ENCODE results near the gene NETO1. TPM values are rescaled to one million over a fixed set of nuclear protein-coding genes. Genes with fewer than 3 reads are reported as not detected.

NETO1 gene
- total and polyA plus RNA-seq, 2 experiments from 2014 or later = 10.8 to 20.7 TPM

DNA sequence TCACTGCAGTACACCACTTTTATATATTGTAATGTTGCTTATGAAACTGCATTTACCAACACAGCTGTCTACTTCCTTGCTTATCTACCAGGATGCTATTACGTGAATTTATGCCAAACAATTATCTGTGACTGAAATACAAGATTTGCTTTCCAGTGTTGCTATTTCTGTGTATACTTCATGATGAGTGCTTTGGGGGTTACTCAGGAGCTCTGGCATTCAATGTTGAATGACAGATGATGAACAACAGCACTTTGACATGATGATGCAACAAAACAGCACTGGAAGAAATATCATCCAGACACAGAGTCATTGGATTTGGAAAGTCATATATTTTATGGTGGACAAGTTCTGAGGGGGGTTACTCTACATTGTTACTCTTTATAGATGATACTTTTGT is 125.8 kb downstream of the NETO1 start:
- Mint-ChIP-seq H3K27ac (no peak overlapping the region), H3K27me3 (ENCODE audit: insufficient read depth, low read depth, poor library complexity) (no peaks in the 10 kb centered on the region), H3K36me3 (ENCODE audit: low read depth) (no peaks in the 10 kb centered on the region; the same call in 2 of the 3 replicates), H3K4me1 (peaks cover 14% of the 10 kb centered on the region; the same call in 2 of the 3 replicates), H3K4me3 (no peak overlapping the region), H3K9me3 (no peaks in the 10 kb centered on the region)
- Histone ChIP-seq H3K4me1 (ENCODE audit: insufficient read depth) (peaks cover 15% of the 10 kb centered on the region), H4K20me1 (replicated peaks; ENCODE audit: insufficient read depth) (no peaks in the 10 kb centered on the region), H3K79me2 (replicated peaks; ENCODE audit: insufficient read depth) (no peaks in the 10 kb centered on the region), H3K27me3 (ENCODE audit: insufficient read depth) (no peaks in the 10 kb centered on the region), H3K36me3 (ENCODE audit: insufficient read depth) (no peaks in the 10 kb centered on the region), H2AFZ (no peak overlapping the region), H3F3A (replicated peaks; ENCODE audit: low read depth) (no peaks in the 10 kb centered on the region), H3K27ac (ENCODE audit: low read depth) (no peak overlapping the region), H3K4me3 (no peak overlapping the region), H3K4me2 (no peak overlapping the region), H3K9me2 (ENCODE audit: insufficient read depth) (no peaks in the 10 kb centered on the region)
- no peak for DNase-seq (ENCODE audit: low spot score)
- no peak for ATAC-seq
- TF ChIP-seq, protein P1, sequence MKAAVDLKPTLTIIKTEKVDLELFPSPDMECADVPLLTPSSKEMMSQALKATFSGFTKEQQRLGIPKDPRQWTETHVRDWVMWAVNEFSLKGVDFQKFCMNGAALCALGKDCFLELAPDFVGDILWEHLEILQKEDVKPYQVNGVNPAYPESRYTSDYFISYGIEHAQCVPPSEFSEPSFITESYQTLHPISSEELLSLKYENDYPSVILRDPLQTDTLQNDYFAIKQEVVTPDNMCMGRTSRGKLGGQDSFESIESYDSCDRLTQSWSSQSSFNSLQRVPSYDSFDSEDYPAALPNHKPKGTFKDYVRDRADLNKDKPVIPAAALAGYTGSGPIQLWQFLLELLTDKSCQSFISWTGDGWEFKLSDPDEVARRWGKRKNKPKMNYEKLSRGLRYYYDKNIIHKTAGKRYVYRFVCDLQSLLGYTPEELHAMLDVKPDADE (IDR thresholded peaks at IDR 0.05) = no peak
- TF ChIP-seq, protein P2, sequence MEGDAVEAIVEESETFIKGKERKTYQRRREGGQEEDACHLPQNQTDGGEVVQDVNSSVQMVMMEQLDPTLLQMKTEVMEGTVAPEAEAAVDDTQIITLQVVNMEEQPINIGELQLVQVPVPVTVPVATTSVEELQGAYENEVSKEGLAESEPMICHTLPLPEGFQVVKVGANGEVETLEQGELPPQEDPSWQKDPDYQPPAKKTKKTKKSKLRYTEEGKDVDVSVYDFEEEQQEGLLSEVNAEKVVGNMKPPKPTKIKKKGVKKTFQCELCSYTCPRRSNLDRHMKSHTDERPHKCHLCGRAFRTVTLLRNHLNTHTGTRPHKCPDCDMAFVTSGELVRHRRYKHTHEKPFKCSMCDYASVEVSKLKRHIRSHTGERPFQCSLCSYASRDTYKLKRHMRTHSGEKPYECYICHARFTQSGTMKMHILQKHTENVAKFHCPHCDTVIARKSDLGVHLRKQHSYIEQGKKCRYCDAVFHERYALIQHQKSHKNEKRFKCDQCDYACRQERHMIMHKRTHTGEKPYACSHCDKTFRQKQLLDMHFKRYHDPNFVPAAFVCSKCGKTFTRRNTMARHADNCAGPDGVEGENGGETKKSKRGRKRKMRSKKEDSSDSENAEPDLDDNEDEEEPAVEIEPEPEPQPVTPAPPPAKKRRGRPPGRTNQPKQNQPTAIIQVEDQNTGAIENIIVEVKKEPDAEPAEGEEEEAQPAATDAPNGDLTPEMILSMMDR (conservative IDR thresholded peaks at IDR 0.05; ENCODE audit: low read depth in 2 of 2) = no peak
- TF ChIP-seq NANOG (IDR thresholded peaks at IDR 0.05; ENCODE audit: borderline replicate concordance) = no peak
- no peak for TF ChIP-seq EZH2phosphoT487 (IDR thresholded peaks at IDR 0.05; ENCODE audit: unreplicated experiment)
- no peak for TF ChIP-seq STAT1 (IDR thresholded peaks at IDR 0.05; ENCODE audit: unreplicated experiment)
- no peak for TF ChIP-seq POLR2AphosphoS5 (IDR thresholded peaks at IDR 0.05; ENCODE audit: low read depth)
- no peak for TF ChIP-seq ZNF331 (CRISPR knock-in tag; IDR thresholded peaks at IDR 0.05; ENCODE audit: low read depth)

DNA sequence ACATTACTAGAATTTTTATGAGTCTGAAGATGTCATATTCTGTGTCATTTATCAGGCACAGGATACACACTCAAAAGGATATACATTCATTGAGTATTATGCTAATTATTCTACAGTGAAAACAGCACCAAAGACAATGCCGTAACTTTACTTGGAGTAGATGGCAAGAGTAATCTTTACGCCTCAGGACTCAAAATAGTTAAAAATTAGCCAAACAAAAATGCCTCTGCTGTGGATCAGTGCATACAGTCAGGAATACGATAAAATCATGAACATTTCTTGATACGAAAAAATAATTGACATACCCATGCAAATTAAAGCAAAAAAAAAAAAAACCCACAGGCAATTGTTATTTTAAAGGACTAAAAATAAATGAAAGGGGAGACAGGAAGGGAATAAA is 129.7 kb downstream of the NETO1 start:
- no peaks in the 10 kb centered on the region for H3K27me3 Mint-ChIP-seq (ENCODE audit: insufficient read depth, low read depth, poor library complexity)
- DNase-seq (ENCODE audit: low spot score) (no peak), ATAC-seq (no peak)
- Histone ChIP-seq H4K20me1 (replicated peaks; ENCODE audit: insufficient read depth) (no peaks in the 10 kb centered on the region), H3K27ac (ENCODE audit: low read depth) (no peak overlapping the region), H3K9me2 (ENCODE audit: insufficient read depth) (no peaks in the 10 kb centered on the region), H3K27me3 (ENCODE audit: insufficient read depth) (no peaks in the 10 kb centered on the region), H3K4me2 (peak overlapping the region; percentile 50), H3F3A (replicated peaks; ENCODE audit: low read depth) (no peaks in the 10 kb centered on the region), H3K4me3 (0 out of 2 replicates have a peak overlapping the region, but pooled peaks have one; percentile 0), H3K4me1 (ENCODE audit: insufficient read depth) (peaks cover 15% of the 10 kb centered on the region), H2AFZ (no peak overlapping the region), H3K36me3 (ENCODE audit: insufficient read depth) (no peaks in the 10 kb centered on the region), H3K79me2 (replicated peaks; ENCODE audit: insufficient read depth) (no peaks in the 10 kb centered on the region)
- peak overlapping the region; percentile 45; the same call in 2 of the 3 replicates for H3K4me3 Mint-ChIP-seq
- no peaks in the 10 kb centered on the region for H3K9me3 Mint-ChIP-seq
- no peaks in the 10 kb centered on the region; the same call in 2 of the 3 replicates for H3K36me3 Mint-ChIP-seq (ENCODE audit: low read depth)
- peak overlapping the region; percentile 91 for H3K27ac Mint-ChIP-seq
- peaks cover 14% of the 10 kb centered on the region; the same call in 2 of the 3 replicates for H3K4me1 Mint-ChIP-seq
- TF ChIP-seq EZH2 (IDR thresholded peaks at IDR 0.05; ENCODE audit: low read depth, unreplicated experiment) (no peak), NANOG (IDR thresholded peaks at IDR 0.05; ENCODE audit: borderline replicate concordance) (no peak), JUNB (IDR thresholded peaks at IDR 0.05; ENCODE audit: unreplicated experiment) (no peak), EZH2phosphoT487 (IDR thresholded peaks at IDR 0.05; ENCODE audit: unreplicated experiment) (no peak), ZNF331 (CRISPR knock-in tag; IDR thresholded peaks at IDR 0.05; ENCODE audit: low read depth) (no peak)
- TF ChIP-seq, protein P1 (IDR thresholded peaks at IDR 0.05) = no peak
- TF ChIP-seq, protein P2 (conservative IDR thresholded peaks at IDR 0.05; ENCODE audit: low read depth in 2 of 2) = no peak
- TF ChIP-seq, protein P3, sequence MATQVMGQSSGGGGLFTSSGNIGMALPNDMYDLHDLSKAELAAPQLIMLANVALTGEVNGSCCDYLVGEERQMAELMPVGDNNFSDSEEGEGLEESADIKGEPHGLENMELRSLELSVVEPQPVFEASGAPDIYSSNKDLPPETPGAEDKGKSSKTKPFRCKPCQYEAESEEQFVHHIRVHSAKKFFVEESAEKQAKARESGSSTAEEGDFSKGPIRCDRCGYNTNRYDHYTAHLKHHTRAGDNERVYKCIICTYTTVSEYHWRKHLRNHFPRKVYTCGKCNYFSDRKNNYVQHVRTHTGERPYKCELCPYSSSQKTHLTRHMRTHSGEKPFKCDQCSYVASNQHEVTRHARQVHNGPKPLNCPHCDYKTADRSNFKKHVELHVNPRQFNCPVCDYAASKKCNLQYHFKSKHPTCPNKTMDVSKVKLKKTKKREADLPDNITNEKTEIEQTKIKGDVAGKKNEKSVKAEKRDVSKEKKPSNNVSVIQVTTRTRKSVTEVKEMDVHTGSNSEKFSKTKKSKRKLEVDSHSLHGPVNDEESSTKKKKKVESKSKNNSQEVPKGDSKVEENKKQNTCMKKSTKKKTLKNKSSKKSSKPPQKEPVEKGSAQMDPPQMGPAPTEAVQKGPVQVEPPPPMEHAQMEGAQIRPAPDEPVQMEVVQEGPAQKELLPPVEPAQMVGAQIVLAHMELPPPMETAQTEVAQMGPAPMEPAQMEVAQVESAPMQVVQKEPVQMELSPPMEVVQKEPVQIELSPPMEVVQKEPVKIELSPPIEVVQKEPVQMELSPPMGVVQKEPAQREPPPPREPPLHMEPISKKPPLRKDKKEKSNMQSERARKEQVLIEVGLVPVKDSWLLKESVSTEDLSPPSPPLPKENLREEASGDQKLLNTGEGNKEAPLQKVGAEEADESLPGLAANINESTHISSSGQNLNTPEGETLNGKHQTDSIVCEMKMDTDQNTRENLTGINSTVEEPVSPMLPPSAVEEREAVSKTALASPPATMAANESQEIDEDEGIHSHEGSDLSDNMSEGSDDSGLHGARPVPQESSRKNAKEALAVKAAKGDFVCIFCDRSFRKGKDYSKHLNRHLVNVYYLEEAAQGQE (IDR thresholded peaks at IDR 0.05; ENCODE audit: unreplicated experiment) = no peak

Measured in GM23338 (cell line).